ENCODE data around the gene IMMP2L. TPM values are rescaled to one million over a fixed set of nuclear protein-coding genes. Genes with fewer than 3 reads are reported as not detected.

IMMP2L gene
- total RNA-seq, 4 donors from 2014 or later = 12.0 to 22.2 (median 17.5) TPM

DNA sequence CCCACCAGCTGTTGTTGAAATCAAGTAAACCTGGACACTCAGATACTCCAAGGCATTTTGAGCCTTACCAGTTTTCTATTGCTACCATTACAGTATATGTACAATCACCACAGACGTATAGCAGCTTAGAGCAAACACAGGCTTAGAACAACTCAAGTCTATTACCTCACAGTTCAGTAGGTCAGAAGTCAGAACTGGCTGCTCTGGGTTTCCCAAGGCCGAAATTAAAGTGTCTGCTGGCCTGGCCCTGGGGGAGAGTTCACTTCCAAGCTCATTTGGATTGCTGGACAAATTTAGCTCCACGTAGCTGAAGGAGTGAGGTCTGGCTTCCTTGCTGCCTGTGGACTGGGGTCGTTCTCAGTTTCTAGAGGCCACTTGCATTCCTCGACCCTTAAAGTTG lies 731.5 kb downstream of the IMMP2L start:
- intact Hi-C loops (cut with DNase I) = no loop called here
- Histone ChIP-seq H3K27me3 (no peaks in the 10 kb centered on the region), H3K9me3 (no peaks in the 10 kb centered on the region), H3K36me3 (no peaks in the 10 kb centered on the region), H3K27ac (replicated peaks in 1 of 4) (no peak overlapping the region), H3K4me1 (peaks cover 0 to 24% (median 8%) of the 10 kb centered on the region in 4 donors), H3K4me3 (no peak overlapping the region)
- no peak for TF ChIP-seq EP300 (IDR thresholded peaks at IDR 0.05)
- TF ChIP-seq POLR2AphosphoS5 (IDR thresholded peaks at IDR 0.05) = no peak
- no peak for TF ChIP-seq CTCF (IDR thresholded peaks at IDR 0.05)
- no peak for TF ChIP-seq POLR2A (IDR thresholded peaks at IDR 0.05; ENCODE audit: low read depth)
- WGBS = 78% methylated on average over 5 of the region's 5 CpGs
- no peak for DNase-seq (ENCODE audit: extremely low spot score)

DNA sequence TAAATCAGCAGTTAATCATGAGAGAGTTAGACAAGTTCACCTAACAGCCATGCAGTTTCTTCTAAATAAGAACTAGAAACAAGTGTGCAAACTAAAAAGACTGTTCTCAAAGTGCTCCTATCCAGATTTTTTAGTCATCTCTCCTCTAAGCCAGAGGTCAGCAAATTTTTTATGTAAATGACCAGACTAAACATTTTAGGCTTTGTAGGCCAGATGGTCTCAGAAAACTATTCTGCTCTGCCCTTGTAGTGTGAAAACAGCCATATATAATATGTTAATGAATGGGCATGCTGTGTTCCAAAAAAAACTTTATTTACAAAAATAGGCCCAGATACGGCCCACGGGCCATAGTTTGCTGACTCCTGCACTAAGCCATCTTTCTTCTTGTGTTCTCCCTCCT lies 734.4 kb downstream of the IMMP2L start:
- DNase-seq (ENCODE audit: extremely low spot score) = no peak
- peaks cover 0 to 15% (median 4%) of the 10 kb centered on the region in 4 donors for H3K4me1 ChIP-seq

GRCh38 chr7:110827287-110827855 lies 734.9 kb downstream of the IMMP2L start:
- TF ChIP-seq POLR2AphosphoS5 (IDR thresholded peaks at IDR 0.05) = no peak
- TF ChIP-seq EP300 (IDR thresholded peaks at IDR 0.05) = no peak
- TF ChIP-seq POLR2A (IDR thresholded peaks at IDR 0.05; ENCODE audit: low read depth) = no peak
- TF ChIP-seq CTCF (IDR thresholded peaks at IDR 0.05) = no peak
- 67% methylated on average over 1 of the region's 1 CpG for WGBS

More for the DNA sequence above, 734.4 kb downstream of the IMMP2L start:
- intact Hi-C loops (cut with DNase I) = no loop called here
- no peak overlapping the region for H3K27ac ChIP-seq (replicated peaks in 1 of 4)
- H3K4me3 ChIP-seq = no peak overlapping the region
- no peak for TF ChIP-seq POLR2A (IDR thresholded peaks at IDR 0.05; ENCODE audit: low read depth)
- H3K36me3 ChIP-seq = no peaks in the 10 kb centered on the region
- no peaks in the 10 kb centered on the region for H3K9me3 ChIP-seq
- no peaks in the 10 kb centered on the region for H3K27me3 ChIP-seq
- WGBS = 82% methylated on average over 2 of the region's 2 CpGs

DNA sequence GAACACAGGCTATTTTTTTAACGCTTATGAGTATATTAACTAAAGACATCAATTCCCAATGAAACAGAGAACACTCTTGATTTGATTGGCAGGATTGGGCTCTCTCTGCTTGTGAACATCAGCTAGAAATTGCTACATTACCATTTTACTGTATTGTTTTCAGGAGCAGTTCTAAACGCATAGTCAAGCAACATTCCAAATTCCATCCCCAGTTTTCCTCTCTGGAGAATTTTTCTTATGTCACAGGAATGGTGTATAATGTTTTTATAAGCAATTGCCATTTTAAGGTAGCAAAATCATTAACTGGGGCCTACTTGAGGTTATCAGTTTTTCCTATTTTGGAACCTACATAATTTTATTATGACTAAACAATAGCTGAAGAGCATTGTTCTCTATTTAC lies 748.3 kb downstream of the IMMP2L start:
- Histone ChIP-seq H3K4me3 (no peak overlapping the region), H3K9me3 (no peaks in the 10 kb centered on the region), H3K27ac (replicated peaks in 1 of 4) (no peak overlapping the region), H3K36me3 (no peaks in the 10 kb centered on the region), H3K4me1 (no peaks in the 10 kb centered on the region), H3K27me3 (no peaks in the 10 kb centered on the region)
- DNase-seq (ENCODE audit: extremely low spot score) = no peak
- intact Hi-C loops (cut with DNase I) = no loop called here
- no peak for TF ChIP-seq CTCF (IDR thresholded peaks at IDR 0.05)
- TF ChIP-seq EP300 (IDR thresholded peaks at IDR 0.05) = no peak
- TF ChIP-seq POLR2A (IDR thresholded peaks at IDR 0.05; ENCODE audit: low read depth) = no peak
- no peak for TF ChIP-seq POLR2AphosphoS5 (IDR thresholded peaks at IDR 0.05)
- WGBS = 67% methylated on average over 2 of the region's 2 CpGs

More at GRCh38 chr7:110827287-110827855, 734.9 kb downstream of the IMMP2L start:
- Histone ChIP-seq H3K9me3 (no peaks in the 10 kb centered on the region), H3K36me3 (no peaks in the 10 kb centered on the region), H3K27me3 (no peaks in the 10 kb centered on the region), H3K4me3 (no peak overlapping the region), H3K27ac (replicated peaks in 1 of 4) (no peak overlapping the region), H3K4me1 (peaks cover 0 to 15% (median 4%) of the 10 kb centered on the region in 4 donors)
- no peak for DNase-seq (ENCODE audit: extremely low spot score)
- intact Hi-C loops (cut with DNase I) = no loop called here

DNA sequence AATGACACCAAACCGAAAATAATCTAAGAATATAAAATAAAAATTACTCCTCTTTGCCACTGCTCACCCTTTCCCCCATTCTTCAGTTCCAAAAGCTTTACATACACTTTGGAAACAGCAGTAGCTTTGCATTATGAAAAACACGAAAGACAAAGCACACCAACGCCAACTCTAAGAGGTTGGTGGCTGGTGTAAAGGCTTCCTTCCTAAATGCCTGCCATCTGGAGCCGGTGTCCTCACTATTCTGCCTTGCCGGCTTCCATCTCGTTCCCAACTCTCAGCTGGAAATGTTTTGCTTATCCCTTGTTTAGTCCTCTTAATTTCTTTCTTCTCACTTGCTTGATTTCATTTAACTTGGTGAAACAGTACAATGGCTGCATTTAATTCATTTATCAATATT lies 752.5 kb downstream of the IMMP2L start:
- no peak overlapping the region for H3K27ac ChIP-seq (replicated peaks in 1 of 4)
- DNase-seq (ENCODE audit: extremely low spot score) = no peak
- no peaks in the 10 kb centered on the region for H3K9me3 ChIP-seq
- TF ChIP-seq POLR2AphosphoS5 (IDR thresholded peaks at IDR 0.05) (no peak), POLR2A (IDR thresholded peaks at IDR 0.05; ENCODE audit: low read depth) (no peak), EP300 (IDR thresholded peaks at IDR 0.05) (no peak), CTCF (IDR thresholded peaks at IDR 0.05) (no peak)
- 83% methylated on average over 6 of the region's 6 CpGs for WGBS
- no peak overlapping the region for H3K4me3 ChIP-seq
- no peaks in the 10 kb centered on the region for H3K27me3 ChIP-seq
- no peaks in the 10 kb centered on the region for H3K36me3 ChIP-seq
- intact Hi-C loops (cut with DNase I) = no loop called here
- H3K4me1 ChIP-seq = peaks cover 0 to 4% (median 0%) of the 10 kb centered on the region in 4 donors

All from esophagus muscularis mucosa (tissue), 4 donors.